GM21576 (cell line): ENCODE data around the gene DPH3.

Source experiments
- ATAC-seq: cut with Tn5 transposase; IDR thresholded peaks from one replicate; pipeline ENCODE4 v1.9.1; 2021; ENCODE audit warnings: mild to moderate bottlenecking, moderate library complexity; ENCODE audit not compliant: unreplicated experiment

The DPH3 gene

GRCh38 chr3:16236856-16237393, 27.8 kb downstream of the DPH3 start:
- no peak for ATAC-seq

- ATAC-seq, result no peak
Observed at GRCh38 chr3:16236030-16236639, 28.6 kb downstream of the DPH3 start.

- no peak for ATAC-seq
Observed at GRCh38 chr3:16234281-16234680, 30.5 kb downstream of the DPH3 start.

- no peak for ATAC-seq
Observed at GRCh38 chr3:16233806-16234205, 30.9 kb downstream of the DPH3 start.

- ATAC-seq, result no peak
Observed at GRCh38 chr3:16231983-16232382, 32.8 kb downstream of the DPH3 start.

- no peak for ATAC-seq
Observed at GRCh38 chr3:16229681-16230080, 35.1 kb downstream of the DPH3 start.

GRCh38 chr3:16227566-16227965, 37.2 kb downstream of the DPH3 start:
- ATAC-seq, result no peak

GRCh38 chr3:16224325-16224724, 40.4 kb downstream of the DPH3 start:
- no peak for ATAC-seq

GRCh38 chr3:16222547-16222946, 42.2 kb downstream of the DPH3 start:
- no peak for ATAC-seq

GRCh38 chr3:16221990-16222389, 42.8 kb downstream of the DPH3 start:
- no peak for ATAC-seq

GRCh38 chr3:16219777-16220176, 45.0 kb downstream of the DPH3 start:
- ATAC-seq, result no peak

GRCh38 chr3:16216373-16216935, 48.3 kb downstream of the DPH3 start:
- no peak for ATAC-seq

- no peak for ATAC-seq
Observed at GRCh38 chr3:16214366-16214765, 50.4 kb downstream of the DPH3 start.

- ATAC-seq, result no peak
Observed at GRCh38 chr3:16211176-16211904, 53.4 kb downstream of the DPH3 start.
